ENCODE results near the gene OR13C8.

Gene OR13C8

DNA sequence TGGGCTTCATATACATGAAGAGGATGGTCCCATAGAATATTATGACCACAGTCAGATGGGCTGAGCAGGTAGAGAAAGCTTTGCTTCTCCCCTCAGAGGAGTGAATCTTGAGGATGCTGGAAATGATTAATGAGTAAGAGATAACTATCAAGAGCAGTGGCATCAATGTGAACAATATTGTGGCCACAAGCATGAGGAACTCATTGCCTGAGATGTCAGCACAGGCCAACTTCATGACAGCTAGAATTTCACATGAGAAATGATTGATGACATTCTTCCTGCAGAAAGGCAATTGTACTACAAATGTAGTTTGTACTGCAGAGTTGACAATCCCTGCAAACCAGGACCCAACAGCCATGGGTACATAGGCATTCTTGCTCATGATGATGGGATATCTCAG is 48.5 kb downstream of the OR13C8 start:
- no peak for DNase-seq (ENCODE audit: low read depth)

DNA sequence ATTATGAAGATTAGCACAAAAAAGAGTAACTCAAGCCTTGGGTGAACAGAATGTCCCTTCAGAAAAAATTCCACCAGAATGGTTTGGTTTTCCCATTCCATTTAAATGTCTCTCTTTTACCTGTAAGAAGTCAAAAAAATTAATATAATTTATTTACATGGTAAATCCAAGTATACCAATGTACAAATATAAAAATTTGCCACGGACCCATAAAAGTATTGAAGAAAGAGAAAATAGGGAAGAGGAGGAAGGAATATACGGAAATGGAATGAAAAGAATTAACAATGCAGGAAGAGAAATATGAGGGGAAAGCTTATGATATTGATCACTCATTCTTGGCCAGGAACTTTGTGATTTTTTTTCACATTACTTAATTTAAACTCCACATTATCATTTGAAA is 49.1 kb downstream of the OR13C8 start, which contains the start of gene OR13C9:
Gene OR13C9, minus strand, starts transcription at position 101 of the 400 bp plus-strand sequence. Its CDS starts 0 bp downstream, at position 101.
- no peak for DNase-seq (ENCODE audit: low read depth)
